HepG2 (cell line): Measurements from ENCODE around the gene WDR47. TPM values are rescaled to one million over a fixed set of nuclear protein-coding genes. Genes with fewer than 3 reads are reported as not detected.

ENCODE experiments used
- ASH2L ChIP-seq: fragments of 300-600, 200-600 bp; sonication (generic); IDR thresholded peaks from 2 replicates; pipeline ENCODE4 v1.7.0; 2017; ENCODE audit warnings: low read depth, mild to moderate bottlenecking, moderate library complexity, mixed read lengths, low read length; ENCODE audit not compliant: insufficient read length
- BHLHE40 ChIP-seq: IDR thresholded peaks from 2 replicates; pipeline ENCODE4 v1.6.1; 2011; ENCODE audit warnings: low read length, improper control_type of control experiment
- BORCS8-MEF2B ChIP-seq: sonication (generic); formaldehyde crosslinking; IDR thresholded peaks from 2 replicates; pipeline ENCODE4 v1.8.0; 2022; ENCODE audit warnings: mild to moderate bottlenecking, missing genetic modification reagents
- CENPX ChIP-seq: sonication (generic); formaldehyde crosslinking; IDR thresholded peaks from 2 replicates; pipeline ENCODE4 v1.9.0; 2021; ENCODE audit warnings: mild to moderate bottlenecking, missing genetic modification reagents, moderate library complexity
- ELF4 ChIP-seq: sonication (generic); formaldehyde crosslinking; IDR thresholded peaks from 2 replicates; pipeline ENCODE4 v1.5.0; 2020; ENCODE audit warnings: missing genetic modification reagents, mild to moderate bottlenecking, moderate library complexity, borderline replicate concordance
- HMG20B ChIP-seq: conservative IDR thresholded peaks from 2 replicates; pipeline ENCODE4 v1.6.1; 2016; ENCODE audit warnings: missing genetic modification reagents, missing compliant biosample characterization
- KAT2B ChIP-seq: fragments of 150-350 bp; IDR thresholded peaks from 2 replicates; pipeline ENCODE4 v1.6.1; 2014; ENCODE audit warnings: low read depth, low read length, borderline replicate concordance
- LRRFIP1 ChIP-seq: sonication (generic); formaldehyde crosslinking; conservative IDR thresholded peaks from 2 replicates; pipeline ENCODE4 v1.4.0; 2020; ENCODE audit warnings: missing genetic modification reagents
- RARA ChIP-seq: IDR thresholded peaks from 2 replicates; pipeline ENCODE4 v1.6.1; 2016; ENCODE audit warnings: missing genetic modification reagents, missing compliant biosample characterization
- REPIN1 ChIP-seq: sonication (generic); formaldehyde crosslinking; IDR thresholded peaks from 2 replicates; pipeline ENCODE4 v1.8.0; 2022; ENCODE audit warnings: missing genetic modification reagents, low read depth, mild to moderate bottlenecking, borderline replicate concordance
- SMAD9 ChIP-seq: sonication (generic); formaldehyde crosslinking; IDR thresholded peaks from 2 replicates; pipeline ENCODE4 v1.5.1; 2020; ENCODE audit warnings: mild to moderate bottlenecking, missing genetic modification reagents
- SOX13 ChIP-seq, 3 experiments: fragments of 450-650 bp in 1 of 3; sonication (generic) in 1 of 3; formaldehyde crosslinking in 1 of 3; IDR thresholded peaks in 2 of 3; conservative IDR thresholded peaks in 1 of 3; 2 replicates each; pipeline versions ENCODE4 v1.5.0 to v1.6.1; 2016 to 2020; ENCODE audit warnings: antibody characterized with exemption in 1 of 3, mild to moderate bottlenecking in 1 of 3, missing compliant biosample characterization in 1 of 3, missing genetic modification reagents in 1 of 3, moderate library complexity in 1 of 3
- TOE1 ChIP-seq: sonication (generic); formaldehyde crosslinking; IDR thresholded peaks from 2 replicates; pipeline ENCODE4 v1.4.0; 2020; ENCODE audit warnings: mild to moderate bottlenecking, missing genetic modification reagents
- TRIM24 ChIP-seq: sonication (generic); formaldehyde crosslinking; IDR thresholded peaks from 2 replicates; pipeline ENCODE4 v1.8.0; 2022; ENCODE audit warnings: mild to moderate bottlenecking, missing genetic modification reagents
- ZBTB20 ChIP-seq: sonication (generic); formaldehyde crosslinking; IDR thresholded peaks from 2 replicates; pipeline ENCODE4 v1.8.1; 2023; ENCODE audit warnings: missing genetic modification reagents, low read depth, mild to moderate bottlenecking, borderline replicate concordance
- ZKSCAN1 ChIP-seq: fragments of 150-350 bp; IDR thresholded peaks from 2 replicates; pipeline ENCODE4 v1.6.1; 2014; ENCODE audit warnings: low read length
- ZMYM3 ChIP-seq: sonication (generic); formaldehyde crosslinking; IDR thresholded peaks from 2 replicates; pipeline ENCODE4 v1.5.1; 2020; ENCODE audit warnings: mild to moderate bottlenecking, missing genetic modification reagents
- ZNF34 ChIP-seq: sonication (generic); formaldehyde crosslinking; IDR thresholded peaks from 2 replicates; pipeline ENCODE4 v1.4.0; 2020; ENCODE audit warnings: mild to moderate bottlenecking, missing genetic modification reagents, borderline replicate concordance
- ZNF367 ChIP-seq: sonication (generic); formaldehyde crosslinking; IDR thresholded peaks from 2 replicates; pipeline ENCODE4 v1.4.0; 2020; ENCODE audit warnings: missing genetic modification reagents, borderline replicate concordance
- ZNF543 ChIP-seq: sonication (generic); formaldehyde crosslinking; IDR thresholded peaks from 2 replicates; pipeline ENCODE4 v1.4.0; 2020; ENCODE audit warnings: mild to moderate bottlenecking, missing genetic modification reagents
- ZNF678 ChIP-seq: sonication (generic); formaldehyde crosslinking; IDR thresholded peaks from 2 replicates; pipeline ENCODE4 v1.4.0; 2020; ENCODE audit warnings: mild to moderate bottlenecking, missing genetic modification reagents
- polyA plus RNA-seq, 8 experiments: library from polyadenylated mRNA; depleted of rRNA in 3 of 8; stranded (reverse) in 7 of 8; unstranded in 1 of 8; fragments of >200 nt; fragmentation: Illumina TruSeq in 4 of 8; extraction: Trizol in 4 of 8; gene quantifications; 2 replicates each; pipeline versions ENCODE4 v1.2.1 to v1.2.3, GENCODE V29; 2011 to 2016; ENCODE audit warnings: low read depth in 4 of 8, missing spikeins in 1 of 8, mixed read lengths in 1 of 8; ENCODE audit not compliant: insufficient read depth in 1 of 8
- total RNA-seq, 5 experiments: library from RNA; depleted of rRNA; stranded (reverse); fragments of >200 nt; fragmentation: Illumina TruSeq; extraction: Trizol; gene quantifications; 2 replicates each; pipeline ENCODE4 v1.2.3, GENCODE V29; 2016; ENCODE audit warnings: low read depth in 1 of 5
- TF ChIP-seq, protein P1 (sequence below): sonication (generic); formaldehyde crosslinking; IDR thresholded peaks from 2 replicates; pipeline ENCODE4 v1.4.0; 2020; ENCODE audit warnings: mild to moderate bottlenecking, missing genetic modification reagents
- TF ChIP-seq, protein P2 (sequence below): sonication (generic); formaldehyde crosslinking; IDR thresholded peaks from 2 replicates; pipeline ENCODE4 v1.4.0; 2020; ENCODE audit warnings: low read depth, missing genetic modification reagents

Gene WDR47
- total and polyA plus RNA-seq, 2 of the 13 experiments (the other 11 are each of a cell fraction or from before 2014, with no cell fraction given) = 4.3 to 5.9 TPM

DNA sequence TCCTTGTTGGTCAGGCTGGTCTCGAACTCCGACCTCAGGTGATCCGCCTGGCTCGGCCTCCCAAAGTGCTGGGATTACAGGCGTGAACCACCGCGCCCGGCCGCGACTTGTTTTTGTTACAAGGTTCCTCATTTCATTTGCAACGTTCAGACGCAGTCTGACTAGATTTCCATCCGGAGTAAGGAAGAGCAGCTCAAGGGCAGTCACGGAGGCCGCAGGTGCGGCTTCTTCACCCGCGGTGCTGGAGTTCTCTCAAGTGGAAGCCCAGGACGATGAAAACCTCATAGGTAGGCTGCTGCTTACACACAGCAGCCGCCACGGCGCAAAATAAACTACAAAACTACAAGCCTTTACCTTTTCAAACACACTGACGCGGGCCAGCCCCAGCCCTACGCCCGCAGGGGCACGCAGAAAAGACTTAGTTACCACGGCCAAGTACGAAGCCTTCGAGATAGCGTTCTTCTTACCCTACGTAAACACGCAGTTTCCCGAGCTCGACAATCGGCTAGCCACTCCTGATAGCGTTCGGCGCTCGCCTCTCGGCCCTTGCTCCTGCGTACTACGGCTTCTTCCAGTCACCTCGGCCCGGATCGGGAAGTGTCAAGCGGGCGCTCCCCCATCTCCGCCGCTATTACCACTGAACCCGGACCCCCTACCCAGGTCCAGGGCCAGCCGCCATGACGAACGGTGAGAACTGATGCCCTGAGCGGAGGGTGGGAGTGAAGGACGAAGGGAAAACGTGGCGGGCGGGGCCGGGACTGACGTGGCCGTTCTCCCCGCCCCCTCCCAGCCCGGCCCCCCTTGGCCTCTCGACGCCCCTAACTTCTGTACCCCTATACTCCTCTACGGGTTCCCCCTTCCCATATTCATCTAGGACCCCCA, 48.5 kb upstream of the WDR47 start, which contains the start of gene TMEM167B (continued):
- TF ChIP-seq RARA (CRISPR knock-in tag) (peak; percentile 47), CENPX (CRISPR knock-in tag) (no peak), KAT2B (no peak), ZNF678 (CRISPR knock-in tag) (no peak), ASH2L (peak; percentile 98), ELF4 (CRISPR knock-in tag) (no peak), LRRFIP1 (CRISPR knock-in tag) (peak; percentile 51; the same call in 1 of the 2 replicates), ZNF543 (peak; percentile 74), HMG20B (CRISPR knock-in tag) (no peak; the same call in 1 of the 2 replicates), ZKSCAN1 (0 out of 2 replicates have a peak, but pooled peaks have one; percentile 42), ZNF367 (no peak), TOE1 (CRISPR knock-in tag) (peak; percentile 93; the same call in 1 of the 2 replicates), BHLHE40 (no peak), BORCS8-MEF2B (CRISPR knock-in tag) (peak; percentile 80), ZBTB20 (CRISPR knock-in tag) (no peak), SOX13 (IDR thresholded peaks at IDR 0.05) (peak; percentile 12; the same call in 1 of the 2 replicates), SOX13 (CRISPR knock-in tag; conservative IDR thresholded peaks at IDR 0.05 in 1 of 2, IDR thresholded peaks at IDR 0.05 in 1 of 2) (peak in 1 of 2 experiments; percentile 62; a peak in 2 of 4 replicates), SMAD9 (CRISPR knock-in tag) (no peak; the same call in 1 of the 2 replicates), REPIN1 (peak; percentile 83), TRIM24 (CRISPR knock-in tag) (no peak), ZMYM3 (peak; percentile 86), ZNF34 (0 out of 2 replicates have a peak, but pooled peaks have one; percentile 13)
- TF ChIP-seq, protein P1, sequence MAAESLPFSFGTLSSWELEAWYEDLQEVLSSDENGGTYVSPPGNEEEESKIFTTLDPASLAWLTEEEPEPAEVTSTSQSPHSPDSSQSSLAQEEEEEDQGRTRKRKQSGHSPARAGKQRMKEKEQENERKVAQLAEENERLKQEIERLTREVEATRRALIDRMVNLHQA (CRISPR knock-in tag) = no peak
- TF ChIP-seq, protein P2, sequence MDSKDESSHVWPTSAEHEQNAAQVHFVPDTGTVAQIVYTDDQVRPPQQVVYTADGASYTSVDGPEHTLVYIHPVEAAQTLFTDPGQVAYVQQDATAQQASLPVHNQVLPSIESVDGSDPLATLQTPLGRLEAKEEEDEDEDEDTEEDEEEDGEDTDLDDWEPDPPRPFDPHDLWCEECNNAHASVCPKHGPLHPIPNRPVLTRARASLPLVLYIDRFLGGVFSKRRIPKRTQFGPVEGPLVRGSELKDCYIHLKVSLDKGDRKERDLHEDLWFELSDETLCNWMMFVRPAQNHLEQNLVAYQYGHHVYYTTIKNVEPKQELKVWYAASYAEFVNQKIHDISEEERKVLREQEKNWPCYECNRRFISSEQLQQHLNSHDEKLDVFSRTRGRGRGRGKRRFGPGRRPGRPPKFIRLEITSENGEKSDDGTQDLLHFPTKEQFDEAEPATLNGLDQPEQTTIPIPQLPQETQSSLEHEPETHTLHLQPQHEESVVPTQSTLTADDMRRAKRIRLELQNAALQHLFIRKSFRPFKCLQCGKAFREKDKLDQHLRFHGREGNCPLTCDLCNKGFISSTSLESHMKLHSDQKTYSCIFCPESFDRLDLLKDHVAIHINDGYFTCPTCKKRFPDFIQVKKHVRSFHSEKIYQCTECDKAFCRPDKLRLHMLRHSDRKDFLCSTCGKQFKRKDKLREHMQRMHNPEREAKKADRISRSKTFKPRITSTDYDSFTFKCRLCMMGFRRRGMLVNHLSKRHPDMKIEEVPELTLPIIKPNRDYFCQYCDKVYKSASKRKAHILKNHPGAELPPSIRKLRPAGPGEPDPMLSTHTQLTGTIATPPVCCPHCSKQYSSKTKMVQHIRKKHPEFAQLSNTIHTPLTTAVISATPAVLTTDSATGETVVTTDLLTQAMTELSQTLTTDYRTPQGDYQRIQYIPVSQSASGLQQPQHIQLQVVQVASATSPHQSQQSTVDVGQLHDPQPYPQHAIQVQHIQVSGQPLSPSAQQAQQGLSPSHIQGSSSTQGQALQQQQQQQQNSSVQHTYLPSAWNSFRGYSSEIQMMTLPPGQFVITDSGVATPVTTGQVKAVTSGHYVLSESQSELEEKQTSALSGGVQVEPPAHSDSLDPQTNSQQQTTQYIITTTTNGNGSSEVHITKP (CRISPR knock-in tag) = peak; percentile 63; the same call in 1 of the 2 replicates
